ENCODE results near the gene CCDC137.

DNA sequence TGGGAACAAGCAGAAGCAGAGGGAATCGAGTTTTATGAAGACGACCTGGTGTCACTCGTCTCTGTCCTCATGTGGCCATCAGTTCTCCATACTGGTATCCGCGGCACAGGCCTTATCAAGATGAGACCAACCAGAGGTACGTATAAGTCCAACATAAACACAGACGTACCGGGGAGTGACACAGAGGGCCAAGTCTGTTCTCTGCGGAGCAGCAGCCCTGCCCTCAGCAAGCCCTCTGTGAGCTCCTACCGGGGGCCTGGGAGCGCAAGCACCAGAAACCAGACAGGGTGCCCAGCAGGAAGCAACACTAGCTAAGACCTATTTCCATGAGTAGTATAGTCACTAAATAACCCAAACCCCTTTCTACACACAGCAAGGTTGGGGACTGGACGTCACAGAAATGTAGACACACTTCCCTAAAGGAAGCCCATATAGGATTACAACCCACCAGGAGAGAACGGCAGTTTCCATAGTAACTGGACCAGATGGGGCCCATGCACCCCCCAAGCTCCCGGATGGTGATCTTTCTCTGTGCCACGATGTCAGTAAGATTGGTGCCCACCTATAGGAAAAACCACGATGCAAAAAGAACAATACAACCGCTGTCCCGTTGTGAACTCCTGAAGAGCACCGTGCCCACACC is 16.1 kb downstream of the CCDC137 start:
- TF ChIP-seq ZNF232 (CRISPR knock-in tag; IDR thresholded peaks at IDR 0.05; ENCODE audit: borderline replicate concordance): no peak
- TF ChIP-seq ASH2L (IDR thresholded peaks at IDR 0.05; ENCODE audit: insufficient read length, low read depth, low read length): no peak
- TF ChIP-seq MYNN (CRISPR knock-in tag; IDR thresholded peaks at IDR 0.05; ENCODE audit: low read depth): no peak
- TF ChIP-seq, protein P1, sequence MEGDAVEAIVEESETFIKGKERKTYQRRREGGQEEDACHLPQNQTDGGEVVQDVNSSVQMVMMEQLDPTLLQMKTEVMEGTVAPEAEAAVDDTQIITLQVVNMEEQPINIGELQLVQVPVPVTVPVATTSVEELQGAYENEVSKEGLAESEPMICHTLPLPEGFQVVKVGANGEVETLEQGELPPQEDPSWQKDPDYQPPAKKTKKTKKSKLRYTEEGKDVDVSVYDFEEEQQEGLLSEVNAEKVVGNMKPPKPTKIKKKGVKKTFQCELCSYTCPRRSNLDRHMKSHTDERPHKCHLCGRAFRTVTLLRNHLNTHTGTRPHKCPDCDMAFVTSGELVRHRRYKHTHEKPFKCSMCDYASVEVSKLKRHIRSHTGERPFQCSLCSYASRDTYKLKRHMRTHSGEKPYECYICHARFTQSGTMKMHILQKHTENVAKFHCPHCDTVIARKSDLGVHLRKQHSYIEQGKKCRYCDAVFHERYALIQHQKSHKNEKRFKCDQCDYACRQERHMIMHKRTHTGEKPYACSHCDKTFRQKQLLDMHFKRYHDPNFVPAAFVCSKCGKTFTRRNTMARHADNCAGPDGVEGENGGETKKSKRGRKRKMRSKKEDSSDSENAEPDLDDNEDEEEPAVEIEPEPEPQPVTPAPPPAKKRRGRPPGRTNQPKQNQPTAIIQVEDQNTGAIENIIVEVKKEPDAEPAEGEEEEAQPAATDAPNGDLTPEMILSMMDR (CRISPR knock-in tag; IDR thresholded peaks at IDR 0.05): no peak
